Transverse colon (tissue), 4 donors: ENCODE measurements around the gene MYOM3.

Experiments
- CTCF ChIP-seq, 5 experiments: fragments of 200-600 bp in 3 of 5; fragments of 450-650 bp in 2 of 5; sonication (generic) in 3 of 5; IDR thresholded peaks; 1 replicate in 2 of 5; 2 replicates in 3 of 5; pipeline ENCODE4 v1.5.1; 2016 to 2017; ENCODE audit warnings: antibody characterized with exemption in 5 of 5, inconsistent platforms in 3 of 5, mild to moderate bottlenecking in 2 of 5, moderate library complexity in 1 of 5
- POLR2A ChIP-seq: fragments of 450-650 bp; IDR thresholded peaks from one replicate; pipeline ENCODE4 v1.6.1; 2016; ENCODE audit warnings: antibody characterized with exemption, mild to moderate bottlenecking, moderate library complexity
- POLR2AphosphoS5 ChIP-seq, 3 donors: sonication (generic); formaldehyde crosslinking; IDR thresholded peaks; one replicate each; pipeline ENCODE4 v1.6.1; 2016; ENCODE audit warnings: antibody characterized with exemption in 3 of 3

- TF ChIP-seq CTCF (IDR thresholded peaks at IDR 0.05) (no peak), POLR2A (no peak), POLR2AphosphoS5 (IDR thresholded peaks at IDR 0.05) (no peak)
Observed at GRCh38 chr1:24094554-24094953, 17.4 kb downstream of the MYOM3 start.
